Lower lobe of right lung (tissue), 2 donors: ENCODE results near the gene CNNM2. TPM values are rescaled to one million over a fixed set of nuclear protein-coding genes. Genes with fewer than 3 reads are reported as not detected.

Experiments
- ATAC-seq, 2 donors: fragments of 200-7000 bp; cut with Tn5 transposase; one replicate each; pipeline ENCODE4 v1.9.1; 2020 to 2022; ENCODE audit warnings: mild to moderate bottlenecking in 2 of 2, moderate library complexity in 2 of 2
- DNase-seq: peaks from one replicate; pipeline ENCODE4 v3.0.0-alpha.2; 2020
- H3K27ac ChIP-seq: fragments of 200-600 bp; one replicate; pipeline ENCODE4 v1.8.0; 2022
- H3K27me3 ChIP-seq: fragments of 200-600 bp; one replicate; pipeline ENCODE4 v1.8.0; 2022; ENCODE audit warnings: low read depth
- H3K36me3 ChIP-seq: fragments of 200-600 bp; one replicate; pipeline ENCODE4 v1.8.0; 2022; ENCODE audit warnings: mild to moderate bottlenecking
- H3K4me1 ChIP-seq: fragments of 200-600 bp; one replicate; pipeline ENCODE4 v1.8.0; 2022
- H3K4me3 ChIP-seq: fragments of 200-600 bp; one replicate; pipeline ENCODE4 v1.8.0; 2022; ENCODE audit warnings: mild to moderate bottlenecking
- H3K9me3 ChIP-seq: fragments of 200-600 bp; one replicate; pipeline ENCODE4 v1.8.0; 2022
- intact Hi-C: fragments of 100-400 bp; cut with DNase I; formaldehyde crosslinking; loops from one replicate; pipeline ENCODE4 v1.11.0; 2022
- total RNA-seq: library from RNA; stranded (reverse); fragmentation: NEBNext Ultra II Directional; extraction: Animal tissue kit (Norgen Biotek cat#: 25700); gene quantifications from one replicate; pipeline ENCODE4 v1.2.1, GENCODE V29; 2021
- TF ChIP-seq, protein P1 (sequence below): fragments of 200-600 bp; IDR thresholded peaks from one replicate; pipeline ENCODE4 v1.8.0; 2022; ENCODE audit warnings: antibody characterized with exemption, mild to moderate bottlenecking
- donor health status: DM: no; HTN: yes; CAD: no; lungs with severe emphysema.

CNNM2 gene
- total RNA-seq, 1 donor from 2014 or later, result 12.1 TPM

- DNase-seq (no peak), ATAC-seq (no peak)
- Histone ChIP-seq H3K9me3 (no peaks in the 10 kb centered on the region), H3K27me3 (no peaks in the 10 kb centered on the region), H3K4me1 (no peaks in the 10 kb centered on the region), H3K27ac (no peak overlapping the region), H3K36me3 (no peaks in the 10 kb centered on the region), H3K4me3 (no peak overlapping the region)
- intact Hi-C loops, result no loop called here
- TF ChIP-seq, protein P1, sequence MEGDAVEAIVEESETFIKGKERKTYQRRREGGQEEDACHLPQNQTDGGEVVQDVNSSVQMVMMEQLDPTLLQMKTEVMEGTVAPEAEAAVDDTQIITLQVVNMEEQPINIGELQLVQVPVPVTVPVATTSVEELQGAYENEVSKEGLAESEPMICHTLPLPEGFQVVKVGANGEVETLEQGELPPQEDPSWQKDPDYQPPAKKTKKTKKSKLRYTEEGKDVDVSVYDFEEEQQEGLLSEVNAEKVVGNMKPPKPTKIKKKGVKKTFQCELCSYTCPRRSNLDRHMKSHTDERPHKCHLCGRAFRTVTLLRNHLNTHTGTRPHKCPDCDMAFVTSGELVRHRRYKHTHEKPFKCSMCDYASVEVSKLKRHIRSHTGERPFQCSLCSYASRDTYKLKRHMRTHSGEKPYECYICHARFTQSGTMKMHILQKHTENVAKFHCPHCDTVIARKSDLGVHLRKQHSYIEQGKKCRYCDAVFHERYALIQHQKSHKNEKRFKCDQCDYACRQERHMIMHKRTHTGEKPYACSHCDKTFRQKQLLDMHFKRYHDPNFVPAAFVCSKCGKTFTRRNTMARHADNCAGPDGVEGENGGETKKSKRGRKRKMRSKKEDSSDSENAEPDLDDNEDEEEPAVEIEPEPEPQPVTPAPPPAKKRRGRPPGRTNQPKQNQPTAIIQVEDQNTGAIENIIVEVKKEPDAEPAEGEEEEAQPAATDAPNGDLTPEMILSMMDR, result no peak
Observed at GRCh38 chr10:102985811-102986210, 67.7 kb downstream of the CNNM2 start.

- Histone ChIP-seq H3K9me3 (no peaks in the 10 kb centered on the region), H3K27me3 (no peaks in the 10 kb centered on the region), H3K27ac (no peak overlapping the region), H3K36me3 (no peaks in the 10 kb centered on the region), H3K4me3 (no peak overlapping the region), H3K4me1 (no peaks in the 10 kb centered on the region)
- TF ChIP-seq, protein P1, result no peak
- DNase-seq (no peak), ATAC-seq (no peak)
- intact Hi-C loops, result no loop called here
Observed at GRCh38 chr10:102988404-102989314, 70.6 kb downstream of the CNNM2 start.

DNA sequence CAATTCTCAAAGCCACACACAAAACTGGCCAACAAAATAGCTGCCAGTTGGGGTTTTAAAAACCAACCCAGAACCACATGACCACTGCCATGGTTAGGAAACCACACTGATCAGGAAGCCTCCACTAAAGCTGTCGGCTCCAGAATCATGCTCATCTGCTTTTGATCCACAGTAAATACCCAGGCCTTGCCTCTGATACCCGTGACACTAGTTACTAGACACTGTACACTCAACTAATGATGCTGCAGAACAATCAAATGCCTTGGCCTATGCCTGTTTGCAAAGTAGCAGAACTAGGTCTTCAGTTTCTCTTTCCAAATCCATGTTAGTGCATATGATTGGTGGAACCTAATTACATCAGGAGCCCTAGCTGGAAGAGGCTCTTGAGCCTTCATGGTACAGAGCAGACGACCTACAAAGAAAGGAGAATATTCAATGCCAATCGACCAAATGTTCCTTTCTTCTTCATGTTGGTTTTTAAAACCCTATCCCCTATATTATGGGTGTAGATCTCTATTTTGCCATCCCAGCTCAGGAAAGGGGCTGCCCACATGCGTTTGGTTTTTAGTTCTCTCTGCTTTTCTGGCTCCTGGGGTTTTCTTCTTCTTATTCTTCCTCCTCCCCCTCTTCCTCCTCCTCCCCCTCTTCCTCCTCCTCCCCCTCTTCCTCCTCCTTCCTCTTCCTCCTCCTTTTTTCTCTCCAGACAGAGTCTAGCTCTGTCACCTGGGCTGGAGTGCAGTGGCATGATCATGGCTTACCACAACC, 76.6 kb downstream of the CNNM2 start:
- TF ChIP-seq, protein P1, result no peak
- Histone ChIP-seq H3K27ac (no peak overlapping the region), H3K9me3 (no peaks in the 10 kb centered on the region), H3K4me3 (no peak overlapping the region), H3K27me3 (no peaks in the 10 kb centered on the region), H3K36me3 (no peaks in the 10 kb centered on the region), H3K4me1 (no peaks in the 10 kb centered on the region)
- ATAC-seq, result no peak
- no peak for DNase-seq
- intact Hi-C loops, result no loop called here

DNA sequence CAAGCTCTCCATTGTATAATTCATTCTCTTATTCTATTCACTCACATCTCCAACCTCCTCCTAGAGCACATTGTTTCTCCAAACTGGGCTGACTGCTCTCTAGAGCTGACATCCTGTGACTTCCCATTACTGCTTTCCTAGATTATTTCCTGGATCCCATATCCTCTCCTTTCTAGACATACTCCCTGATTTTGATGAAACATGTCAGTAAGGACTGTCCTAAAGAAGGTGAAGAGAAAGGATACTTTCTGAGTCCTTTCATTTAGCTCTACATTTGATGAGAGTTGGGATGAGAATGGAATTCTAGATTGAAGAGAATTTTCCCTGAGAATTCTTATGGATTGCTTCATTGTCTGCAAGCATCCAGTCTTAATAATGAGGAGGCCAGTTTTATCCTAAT, 78.8 kb downstream of the CNNM2 start:
- no peaks in the 10 kb centered on the region for H3K9me3 ChIP-seq
- TF ChIP-seq, protein P1, result no peak
- no peaks in the 10 kb centered on the region for H3K36me3 ChIP-seq
- no peak overlapping the region for H3K4me3 ChIP-seq
- no peak overlapping the region for H3K27ac ChIP-seq
- ATAC-seq (no peak), DNase-seq (no peak)
- no peaks in the 10 kb centered on the region for H3K27me3 ChIP-seq
- intact Hi-C loops, result no loop called here
- H3K4me1 ChIP-seq, result no peaks in the 10 kb centered on the region

DNA sequence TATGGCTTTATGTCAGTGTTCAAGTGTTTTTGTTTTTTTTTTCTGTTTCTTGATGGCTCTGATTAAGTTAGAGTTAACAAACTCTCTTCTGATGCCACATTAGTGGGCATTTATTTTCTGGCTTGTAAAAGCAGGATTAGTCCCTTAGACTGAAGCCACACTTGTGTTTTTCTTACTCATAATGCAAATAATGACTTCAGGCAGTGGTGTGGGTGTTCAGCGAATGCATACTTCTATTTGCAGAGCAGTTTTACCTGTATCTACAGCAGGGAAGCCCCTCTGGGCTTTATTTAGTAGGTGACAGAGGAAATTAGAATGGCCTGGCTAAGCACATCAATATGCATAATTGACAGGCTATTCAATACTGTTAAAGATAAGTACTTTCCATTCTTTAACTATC, 79.9 kb downstream of the CNNM2 start:
- no peak for DNase-seq

More for the DNA sequence above, 79.9 kb downstream of the CNNM2 start:
- TF ChIP-seq, protein P1, result no peak
- H3K27me3 ChIP-seq, result no peaks in the 10 kb centered on the region
- no peak overlapping the region for H3K27ac ChIP-seq
- no peaks in the 10 kb centered on the region for H3K9me3 ChIP-seq
- H3K4me3 ChIP-seq, result no peak overlapping the region
- intact Hi-C loops, result no loop called here
- no peak for ATAC-seq
- no peaks in the 10 kb centered on the region for H3K36me3 ChIP-seq
- H3K4me1 ChIP-seq, result no peaks in the 10 kb centered on the region
